GM23338 (cell line): Measurements from ENCODE around the gene CPA1. TPM values are rescaled to one million over a fixed set of nuclear protein-coding genes. Genes with fewer than 3 reads are reported as not detected.

ENCODE experiments used
- ATAC-seq: fragments of 200-7000 bp; cut with Tn5 transposase; 3 replicates; pipeline ENCODE4 v1.9.1; 2020
- DNase-seq: peaks from one replicate; pipeline ENCODE4 v3.0.0-alpha.2; 2015; ENCODE audit warnings: low spot score
- H2AFZ ChIP-seq: fragments of 200-600 bp; sonication (generic); 2 replicates; pipeline ENCODE4 v1.8.0; 2016; ENCODE audit warnings: antibody characterized with exemption, mild to moderate bottlenecking, moderate library complexity
- H3F3A ChIP-seq: fragments of 200-600 bp; sonication (generic); replicated peaks from 2 replicates; pipeline ENCODE4 v1.8.0; 2017; ENCODE audit warnings: antibody characterized with exemption, mixed run types, low read depth
- H3K27ac ChIP-seq: fragments of 200-600 bp; sonication (generic); 2 replicates; pipeline ENCODE4 v1.6.1; 2016; ENCODE audit warnings: low read depth
- H3K27me3 ChIP-seq: fragments of 200-600 bp; sonication (generic); 2 replicates; pipeline ENCODE4 v1.8.0; 2016; ENCODE audit warnings: mild to moderate bottlenecking, mixed run types, moderate library complexity; ENCODE audit not compliant: insufficient read depth
- H3K36me3 ChIP-seq: fragments of 200-600 bp; sonication (generic); 2 replicates; pipeline ENCODE4 v1.8.0; 2016; ENCODE audit warnings: mild to moderate bottlenecking; ENCODE audit not compliant: insufficient read depth
- H3K4me1 ChIP-seq: fragments of 200-600 bp; sonication (generic); 2 replicates; pipeline ENCODE4 v1.8.0; 2016; ENCODE audit warnings: mild to moderate bottlenecking, moderate library complexity; ENCODE audit not compliant: insufficient read depth
- H3K4me2 ChIP-seq: fragments of 200-600 bp; sonication (generic); 2 replicates; pipeline ENCODE4 v1.7.1; 2017; ENCODE audit warnings: mixed run types
- H3K4me3 ChIP-seq: fragments of 200-600 bp; sonication (generic); 2 replicates; pipeline ENCODE4 v1.6.1; 2016; ENCODE audit warnings: mixed run types
- H3K79me2 ChIP-seq: fragments of 200-600 bp; sonication (generic); replicated peaks from 2 replicates; pipeline ENCODE4 v1.8.0; 2017; ENCODE audit warnings: mild to moderate bottlenecking; ENCODE audit not compliant: insufficient read depth
- H3K9me2 ChIP-seq: fragments of 200-600 bp; sonication (generic); 2 replicates; pipeline ENCODE4 v1.8.0; 2017; ENCODE audit not compliant: insufficient read depth
- H4K20me1 ChIP-seq: fragments of 200-600 bp; sonication (generic); replicated peaks from 2 replicates; pipeline ENCODE4 v1.8.0; 2017; ENCODE audit warnings: mild to moderate bottlenecking; ENCODE audit not compliant: insufficient read depth
- H3K27ac Mint-ChIP-seq: 2 replicates; pipeline ENCODE4 v1.8.0; 2020; ENCODE audit warnings: inconsistent platforms, mild to moderate bottlenecking, moderate library complexity, mixed read lengths
- H3K27me3 Mint-ChIP-seq: 3 replicates; pipeline ENCODE4 v1.8.0; 2022; ENCODE audit warnings: low read depth, mild to moderate bottlenecking, moderate library complexity, mixed read lengths, inconsistent platforms; ENCODE audit not compliant: insufficient read depth, poor library complexity
- H3K36me3 Mint-ChIP-seq: 3 replicates; pipeline ENCODE4 v1.8.0; 2021; ENCODE audit warnings: low read depth, mild to moderate bottlenecking, inconsistent platforms, moderate library complexity, mixed read lengths
- H3K4me1 Mint-ChIP-seq: 3 replicates; pipeline ENCODE4 v1.8.0; 2020; ENCODE audit warnings: mild to moderate bottlenecking, inconsistent platforms, mixed read lengths
- H3K4me3 Mint-ChIP-seq: 3 replicates; pipeline ENCODE4 v1.8.0; 2021; ENCODE audit warnings: moderate library complexity, mild to moderate bottlenecking, inconsistent platforms, mixed read lengths
- H3K9me3 Mint-ChIP-seq: 3 replicates; pipeline ENCODE4 v1.8.0; 2020; ENCODE audit warnings: moderate library complexity, mild to moderate bottlenecking, inconsistent platforms, mixed read lengths
- CTCF ChIP-seq, 2 experiments: fragments of 200-600 bp in 1 of 2; sonication (generic) in 1 of 2; conservative IDR thresholded peaks; 2 replicates each; pipeline versions ENCODE4 v1.5.1 to v1.6.1; 2016 to 2017; ENCODE audit warnings: antibody characterized with exemption in 2 of 2, low read depth in 2 of 2, mild to moderate bottlenecking in 2 of 2, moderate library complexity in 1 of 2
- ETS1 ChIP-seq: IDR thresholded peaks from 2 replicates; pipeline ENCODE4 v1.6.1; 2016; ENCODE audit warnings: antibody characterized with exemption
- EZH2 ChIP-seq: fragments of 200-600 bp; sonication (generic); IDR thresholded peaks from one replicate; pipeline ENCODE4 v1.8.0; 2017; ENCODE audit warnings: antibody characterized with exemption, mild to moderate bottlenecking, low read depth; ENCODE audit not compliant: unreplicated experiment
- EZH2phosphoT487 ChIP-seq: fragments of 200-600 bp; sonication (generic); IDR thresholded peaks from one replicate; pipeline ENCODE4 v1.8.1; 2018; ENCODE audit warnings: antibody characterized with exemption; ENCODE audit not compliant: unreplicated experiment
- POLR2AphosphoS5 ChIP-seq: IDR thresholded peaks from 2 replicates; pipeline ENCODE4 v1.6.1; 2016; ENCODE audit warnings: antibody characterized with exemption, low read depth
- STAT1 ChIP-seq: IDR thresholded peaks from one replicate; pipeline ENCODE4 v1.6.1; 2016; ENCODE audit warnings: antibody characterized with exemption; ENCODE audit not compliant: unreplicated experiment
- ZNF114 ChIP-seq: fragments of 250-450 bp; sonication (Bioruptor Pico); IDR thresholded peaks from 2 replicates; pipeline ENCODE4 v1.5.0; 2020; ENCODE audit warnings: mild to moderate bottlenecking, moderate library complexity
- ZNF331 ChIP-seq: fragments of 250-450 bp; sonication (Bioruptor Pico); IDR thresholded peaks from 2 replicates; pipeline ENCODE4 v1.5.0; 2020; ENCODE audit warnings: low read depth, mild to moderate bottlenecking, moderate library complexity
- polyA plus RNA-seq: library from polyadenylated mRNA; unstranded; fragments of >200 nt; fragmentation: Nextera tagmentation; extraction: Ambion mirVana; gene quantifications from 2 replicates; pipeline ENCODE4 v1.2.1, GENCODE V29; 2016
- total RNA-seq: library from RNA; depleted of rRNA; stranded (reverse); fragments of >200 nt; shearing (Covaris generic); gene quantifications from 2 replicates; pipeline ENCODE4 v1.2.3, GENCODE V29; 2014
- TF ChIP-seq, protein P1 (sequence below): IDR thresholded peaks from one replicate; pipeline ENCODE4 v1.6.1; 2018; ENCODE audit warnings: antibody characterized with exemption; ENCODE audit not compliant: unreplicated experiment

CPA1 gene
- total and polyA plus RNA-seq, 2 experiments from 2014 or later = not detected

DNA sequence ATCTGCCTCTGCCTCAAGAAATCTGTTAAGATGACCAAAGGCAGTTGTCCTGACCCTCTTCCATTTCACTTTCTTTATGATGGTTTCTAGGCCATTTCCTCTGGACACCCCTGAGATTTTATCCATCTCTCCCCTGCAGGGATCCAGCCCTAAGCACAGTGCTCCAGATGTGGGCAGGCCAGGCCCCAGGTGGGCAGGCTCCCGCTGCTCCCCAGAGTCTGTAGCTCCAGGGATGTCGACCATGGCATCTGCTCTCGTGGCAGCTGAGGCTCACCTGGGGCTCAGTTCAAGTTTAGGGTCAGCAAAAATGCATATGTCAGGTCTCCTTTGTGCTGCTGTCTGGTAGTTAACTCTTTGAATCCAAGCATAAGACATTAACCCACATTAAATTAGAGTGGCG is 48.7 kb downstream of the CPA1 start (continued):
- TF ChIP-seq ETS1 (no peak), ZNF331 (CRISPR knock-in tag) (no peak), EZH2phosphoT487 (no peak), EZH2 (no peak), STAT1 (no peak), POLR2AphosphoS5 (no peak)
- TF ChIP-seq, protein P1, sequence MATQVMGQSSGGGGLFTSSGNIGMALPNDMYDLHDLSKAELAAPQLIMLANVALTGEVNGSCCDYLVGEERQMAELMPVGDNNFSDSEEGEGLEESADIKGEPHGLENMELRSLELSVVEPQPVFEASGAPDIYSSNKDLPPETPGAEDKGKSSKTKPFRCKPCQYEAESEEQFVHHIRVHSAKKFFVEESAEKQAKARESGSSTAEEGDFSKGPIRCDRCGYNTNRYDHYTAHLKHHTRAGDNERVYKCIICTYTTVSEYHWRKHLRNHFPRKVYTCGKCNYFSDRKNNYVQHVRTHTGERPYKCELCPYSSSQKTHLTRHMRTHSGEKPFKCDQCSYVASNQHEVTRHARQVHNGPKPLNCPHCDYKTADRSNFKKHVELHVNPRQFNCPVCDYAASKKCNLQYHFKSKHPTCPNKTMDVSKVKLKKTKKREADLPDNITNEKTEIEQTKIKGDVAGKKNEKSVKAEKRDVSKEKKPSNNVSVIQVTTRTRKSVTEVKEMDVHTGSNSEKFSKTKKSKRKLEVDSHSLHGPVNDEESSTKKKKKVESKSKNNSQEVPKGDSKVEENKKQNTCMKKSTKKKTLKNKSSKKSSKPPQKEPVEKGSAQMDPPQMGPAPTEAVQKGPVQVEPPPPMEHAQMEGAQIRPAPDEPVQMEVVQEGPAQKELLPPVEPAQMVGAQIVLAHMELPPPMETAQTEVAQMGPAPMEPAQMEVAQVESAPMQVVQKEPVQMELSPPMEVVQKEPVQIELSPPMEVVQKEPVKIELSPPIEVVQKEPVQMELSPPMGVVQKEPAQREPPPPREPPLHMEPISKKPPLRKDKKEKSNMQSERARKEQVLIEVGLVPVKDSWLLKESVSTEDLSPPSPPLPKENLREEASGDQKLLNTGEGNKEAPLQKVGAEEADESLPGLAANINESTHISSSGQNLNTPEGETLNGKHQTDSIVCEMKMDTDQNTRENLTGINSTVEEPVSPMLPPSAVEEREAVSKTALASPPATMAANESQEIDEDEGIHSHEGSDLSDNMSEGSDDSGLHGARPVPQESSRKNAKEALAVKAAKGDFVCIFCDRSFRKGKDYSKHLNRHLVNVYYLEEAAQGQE = no peak

GRCh38 chr7:130430115-130430514 is 49.8 kb downstream of the CPA1 start:
- Histone ChIP-seq H2AFZ (no peak overlapping the region), H3K4me2 (no peak overlapping the region), H3K9me2 (no peaks in the 10 kb centered on the region), H3K4me1 (peaks cover 9% of the 10 kb centered on the region), H4K20me1 (no peaks in the 10 kb centered on the region; the same call in 1 of the 2 replicates), H3K4me3 (no peak overlapping the region), H3K79me2 (peaks cover 6% of the 10 kb centered on the region; the same call in 1 of the 2 replicates), H3K36me3 (no peaks in the 10 kb centered on the region), H3F3A (no peaks in the 10 kb centered on the region), H3K27ac (0 out of 2 replicates have a peak overlapping the region, but pooled peaks have one; percentile 7), H3K27me3 (no peaks in the 10 kb centered on the region)
- H3K27me3 Mint-ChIP-seq = peaks cover 2% of the 10 kb centered on the region
- H3K27ac Mint-ChIP-seq = no peak overlapping the region
- H3K4me1 Mint-ChIP-seq = no peaks in the 10 kb centered on the region
- H3K36me3 Mint-ChIP-seq = no peaks in the 10 kb centered on the region
- DNase-seq (no peak), ATAC-seq (no peak)
- H3K4me3 Mint-ChIP-seq = no peak overlapping the region
- no peaks in the 10 kb centered on the region for H3K9me3 Mint-ChIP-seq
- TF ChIP-seq ZNF114 (CRISPR knock-in tag) = no peak
- TF ChIP-seq, protein P1 = no peak
- no peak for TF ChIP-seq ETS1
- no peak for TF ChIP-seq CTCF (conservative IDR thresholded peaks at IDR 0.05; ENCODE audit: low read depth in 2 of 2)
